Activated CD4-positive, alpha-beta memory T cell treated with anti-CD3 and anti-CD28 coated beads for 36 hours (primary cell): ENCODE measurements around the gene CAMTA1. TPM values are rescaled to one million over a fixed set of nuclear protein-coding genes. Genes with fewer than 3 reads are reported as not detected.

ENCODE experiments used
- CTCF ChIA-PET: fragments of 350-600 bp; sonication (Branson Sonifier 250); formaldehyde crosslinking; loops from one replicate; lab custom pipeline; 2021; ENCODE audit warnings: antibody characterized with exemption, inconsistent platforms; lab: Charles Lee
- POLR2A ChIA-PET: fragments of 350-600 bp; sonication (Branson Sonifier 250); formaldehyde crosslinking; loops from one replicate; lab custom pipeline; 2021; ENCODE audit warnings: antibody characterized with exemption; lab: Charles Lee
- DNase-seq: peaks from one replicate; pipeline ENCODE4 v3.0.0-alpha.2; 2020
- H3K27ac Mint-ChIP-seq: one replicate; pipeline ENCODE4 v1.8.0; 2021; ENCODE audit warnings: mixed read lengths
- H3K27me3 Mint-ChIP-seq: one replicate; pipeline ENCODE4 v1.8.0; 2021; ENCODE audit warnings: mixed read lengths
- H3K36me3 Mint-ChIP-seq: one replicate; pipeline ENCODE4 v1.8.0; 2021; ENCODE audit warnings: mixed read lengths
- H3K4me1 Mint-ChIP-seq: one replicate; pipeline ENCODE4 v1.8.0; 2021; ENCODE audit warnings: low read depth, mixed read lengths
- H3K4me3 Mint-ChIP-seq: one replicate; pipeline ENCODE4 v1.8.0; 2021; ENCODE audit warnings: mild to moderate bottlenecking, mixed read lengths
- H3K9me3 Mint-ChIP-seq: one replicate; pipeline ENCODE4 v1.8.0; 2021; ENCODE audit warnings: mixed read lengths
- intact Hi-C: fragments of 100-400 bp; cut with micrococcal nuclease; formaldehyde crosslinking; loops from one replicate; pipeline ENCODE4 v1.15.1; 2023
- total RNA-seq, 2 experiments: library from RNA; stranded (reverse); gene quantifications; one replicate each; pipeline ENCODE4 v1.2.3, GENCODE V29; 2021

CAMTA1 gene
- total RNA-seq, 2 experiments from 2014 or later = 64.7 to 68.9 TPM

GRCh38 chr1:7002728-7003127, 217.5 kb downstream of the CAMTA1 start:
- no peaks in the 10 kb centered on the region for H3K9me3 Mint-ChIP-seq
- ChIA-PET POLR2A (no interaction called here), CTCF (no interaction called here)
- peaks cover 3% of the 10 kb centered on the region for H3K4me1 Mint-ChIP-seq
- H3K36me3 Mint-ChIP-seq = no peaks in the 10 kb centered on the region
- no peak for DNase-seq
- no peak overlapping the region for H3K27ac Mint-ChIP-seq
- H3K4me3 Mint-ChIP-seq = no peak overlapping the region
- intact Hi-C loops = no loop called here
- peaks cover 16% of the 10 kb centered on the region for H3K27me3 Mint-ChIP-seq

- POLR2A ChIA-PET = no interaction called here
- Mint-ChIP-seq H3K36me3 (no peaks in the 10 kb centered on the region), H3K27ac (no peak overlapping the region), H3K4me1 (peaks cover 3% of the 10 kb centered on the region), H3K4me3 (no peak overlapping the region), H3K27me3 (peaks cover 12% of the 10 kb centered on the region), H3K9me3 (no peaks in the 10 kb centered on the region)
- intact Hi-C loops = no loop called here
- DNase-seq = no peak
- CTCF ChIA-PET = no interaction called here
Observed at GRCh38 chr1:7003676-7004075, 218.4 kb downstream of the CAMTA1 start.

- Mint-ChIP-seq H3K4me3 (no peak overlapping the region), H3K9me3 (no peaks in the 10 kb centered on the region), H3K36me3 (no peaks in the 10 kb centered on the region), H3K27ac (no peak overlapping the region), H3K4me1 (peaks cover 3% of the 10 kb centered on the region), H3K27me3 (peaks cover 12% of the 10 kb centered on the region)
- intact Hi-C loops = no loop called here
- no peak for DNase-seq
- POLR2A ChIA-PET = no interaction called here
- CTCF ChIA-PET = no interaction called here
Observed at GRCh38 chr1:7004181-7004580, 218.9 kb downstream of the CAMTA1 start.

- DNase-seq = no peak
- no peak overlapping the region for H3K27ac Mint-ChIP-seq
- CTCF ChIA-PET = no interaction called here
Observed at GRCh38 chr1:7005762-7006161, 220.5 kb downstream of the CAMTA1 start.

GRCh38 chr1:7006996-7007871, 222.0 kb downstream of the CAMTA1 start:
- intact Hi-C loops = no loop called here
- Mint-ChIP-seq H3K36me3 (no peaks in the 10 kb centered on the region), H3K9me3 (no peaks in the 10 kb centered on the region), H3K4me3 (no peak overlapping the region), H3K27ac (no peak overlapping the region), H3K4me1 (no peaks in the 10 kb centered on the region), H3K27me3 (peaks cover 10% of the 10 kb centered on the region)
- ChIA-PET POLR2A (no interaction called here), CTCF (no interaction called here)
- DNase-seq = no peak

More at GRCh38 chr1:7005762-7006161, 220.5 kb downstream of the CAMTA1 start:
- POLR2A ChIA-PET = no interaction called here
- intact Hi-C loops = no loop called here
- peaks cover 3% of the 10 kb centered on the region for H3K4me1 Mint-ChIP-seq
- no peak overlapping the region for H3K4me3 Mint-ChIP-seq
- H3K36me3 Mint-ChIP-seq = no peaks in the 10 kb centered on the region
- H3K9me3 Mint-ChIP-seq = no peaks in the 10 kb centered on the region
- peaks cover 12% of the 10 kb centered on the region for H3K27me3 Mint-ChIP-seq

- Mint-ChIP-seq H3K27me3 (peaks cover 10% of the 10 kb centered on the region), H3K4me3 (no peak overlapping the region), H3K27ac (no peak overlapping the region), H3K36me3 (no peaks in the 10 kb centered on the region), H3K4me1 (no peaks in the 10 kb centered on the region), H3K9me3 (no peaks in the 10 kb centered on the region)
- no peak for DNase-seq
- CTCF ChIA-PET = no interaction called here
- POLR2A ChIA-PET = no interaction called here
- intact Hi-C loops = no loop called here
Observed at GRCh38 chr1:7007902-7008301, 222.6 kb downstream of the CAMTA1 start.

- H3K4me1 Mint-ChIP-seq = no peaks in the 10 kb centered on the region
- no peak overlapping the region for H3K27ac Mint-ChIP-seq
- H3K4me3 Mint-ChIP-seq = no peak overlapping the region
- peaks cover 8% of the 10 kb centered on the region for H3K27me3 Mint-ChIP-seq
- H3K9me3 Mint-ChIP-seq = no peaks in the 10 kb centered on the region
- H3K36me3 Mint-ChIP-seq = no peaks in the 10 kb centered on the region
- DNase-seq = no peak
- intact Hi-C loops = no loop called here
- POLR2A ChIA-PET = no interaction called here
- CTCF ChIA-PET = no interaction called here
Observed at GRCh38 chr1:7008331-7008730, 223.1 kb downstream of the CAMTA1 start.

GRCh38 chr1:7008975-7009740, 223.9 kb downstream of the CAMTA1 start:
- intact Hi-C loops = no loop called here
- Mint-ChIP-seq H3K9me3 (no peaks in the 10 kb centered on the region), H3K27me3 (peaks cover 1% of the 10 kb centered on the region), H3K4me3 (no peak overlapping the region), H3K27ac (no peak overlapping the region), H3K4me1 (no peaks in the 10 kb centered on the region), H3K36me3 (no peaks in the 10 kb centered on the region)
- ChIA-PET POLR2A (no interaction called here), CTCF (no interaction called here)
- DNase-seq = no peak

GRCh38 chr1:7009741-7010525, 224.7 kb downstream of the CAMTA1 start:
- Mint-ChIP-seq H3K36me3 (no peaks in the 10 kb centered on the region), H3K4me3 (no peak overlapping the region), H3K4me1 (no peaks in the 10 kb centered on the region), H3K27me3 (peaks cover 1% of the 10 kb centered on the region), H3K9me3 (no peaks in the 10 kb centered on the region), H3K27ac (no peak overlapping the region)
- POLR2A ChIA-PET = interaction anchor here (0.5 kb wide), 1 partner anchor 207 kb away, joined by 3 read pairs; no protein-coding TSS in a partner anchor
- intact Hi-C loops = no loop called here
- CTCF ChIA-PET = no interaction called here
- no peak for DNase-seq

GRCh38 chr1:7010534-7011200, 225.4 kb downstream of the CAMTA1 start:
- CTCF ChIA-PET = no interaction called here
- Mint-ChIP-seq H3K4me3 (no peak overlapping the region), H3K9me3 (no peaks in the 10 kb centered on the region), H3K27me3 (no peaks in the 10 kb centered on the region), H3K4me1 (no peaks in the 10 kb centered on the region), H3K27ac (no peak overlapping the region), H3K36me3 (no peaks in the 10 kb centered on the region)
- intact Hi-C loops = no loop called here
- DNase-seq = no peak
- POLR2A ChIA-PET = interaction anchor here (0.5 kb wide), 1 partner anchor 207 kb away, joined by 3 read pairs; no protein-coding TSS in a partner anchor

- Mint-ChIP-seq H3K4me3 (no peak overlapping the region), H3K4me1 (no peaks in the 10 kb centered on the region), H3K27ac (no peak overlapping the region), H3K36me3 (no peaks in the 10 kb centered on the region), H3K9me3 (no peaks in the 10 kb centered on the region), H3K27me3 (no peaks in the 10 kb centered on the region)
- ChIA-PET CTCF (no interaction called here), POLR2A (no interaction called here)
- intact Hi-C loops = no loop called here
- DNase-seq = no peak
Observed at GRCh38 chr1:7011826-7012225, 226.6 kb downstream of the CAMTA1 start.
